Measurements from ENCODE around the gene PIM1. TPM values are rescaled to one million over a fixed set of nuclear protein-coding genes. Genes with fewer than 3 reads are reported as not detected.

PIM1 gene
- total and polyA plus RNA-seq, 9 of the 15 experiments (the other 6 are each of a cell fraction or from before 2014, with no cell fraction given) = 19.0 to 789 (median 212) TPM

DNA sequence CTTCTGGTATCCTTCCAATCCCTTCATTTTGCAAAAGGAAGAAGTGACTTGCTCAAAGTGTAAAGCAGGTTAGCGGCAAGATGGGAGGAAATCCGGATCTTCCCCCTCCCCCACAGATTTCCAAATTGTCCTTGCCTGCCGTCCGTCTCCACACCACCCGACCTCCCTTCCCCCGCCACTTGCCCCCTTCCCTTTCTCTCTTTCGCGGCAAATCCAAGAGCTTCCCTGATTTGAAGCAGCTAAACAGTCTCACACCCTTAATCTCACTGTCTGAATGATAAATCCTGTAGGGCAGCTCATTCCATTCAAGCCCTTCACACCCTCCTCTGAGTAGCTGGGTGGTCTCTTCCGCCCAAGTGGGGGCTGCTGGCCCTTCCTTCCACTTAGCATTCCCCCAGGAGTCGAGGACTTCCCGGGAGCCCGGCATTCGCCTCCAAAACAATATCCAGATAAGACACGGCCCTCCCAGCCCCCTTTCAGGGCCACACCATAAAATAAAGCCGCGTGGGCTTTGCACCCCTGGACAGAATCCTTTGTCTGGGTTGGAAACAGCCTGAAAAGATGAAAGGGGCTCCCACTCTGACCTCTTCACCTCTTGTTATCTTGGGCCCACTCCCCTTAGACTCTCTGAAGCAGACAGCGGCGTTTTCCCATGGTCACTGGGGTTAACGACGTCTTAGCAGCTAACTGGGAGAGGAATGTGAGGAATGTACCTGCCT lies 44.0 kb upstream of the PIM1 start (continued):
- 0 out of 4 replicates have a peak, but pooled peaks of 1 of the 2 experiments have one; percentile 5 for TF ChIP-seq HDAC1 (IDR thresholded peaks at IDR 0.05)
- peak; percentile 62; the same call in 1 of the 2 replicates for TF ChIP-seq ZBTB33 (CRISPR knock-in tag; IDR thresholded peaks at IDR 0.05)
- TF ChIP-seq ZFX (CRISPR knock-in tag; IDR thresholded peaks at IDR 0.05) = peak; percentile 33; the same call in 1 of the 2 replicates
- 0 out of 2 replicates have a peak, but pooled peaks have one; percentile 0 for TF ChIP-seq SPI1 (IDR thresholded peaks at IDR 0.05; ENCODE audit: borderline replicate concordance, low read depth, low read length)
- peak; percentile 39; the same call in 1 of the 2 replicates for TF ChIP-seq CTBP1 (IDR thresholded peaks at IDR 0.05; ENCODE audit: borderline replicate concordance)
- TF ChIP-seq ZNF766 (CRISPR knock-in tag; conservative IDR thresholded peaks at IDR 0.05) = 0 out of 2 replicates have a peak, but pooled peaks have one; percentile 18
- TF ChIP-seq ZBTB7A (IDR thresholded peaks at IDR 0.05; ENCODE audit: borderline replicate concordance, control insufficient read depth, low read depth, low read length) = 0 out of 2 replicates have a peak, but pooled peaks have one; percentile 10
- TF ChIP-seq BHLHE40 (IDR thresholded peaks at IDR 0.05; ENCODE audit: low read length) = 0 out of 2 replicates have a peak, but pooled peaks have one; percentile 16
- TF ChIP-seq, protein P1, sequence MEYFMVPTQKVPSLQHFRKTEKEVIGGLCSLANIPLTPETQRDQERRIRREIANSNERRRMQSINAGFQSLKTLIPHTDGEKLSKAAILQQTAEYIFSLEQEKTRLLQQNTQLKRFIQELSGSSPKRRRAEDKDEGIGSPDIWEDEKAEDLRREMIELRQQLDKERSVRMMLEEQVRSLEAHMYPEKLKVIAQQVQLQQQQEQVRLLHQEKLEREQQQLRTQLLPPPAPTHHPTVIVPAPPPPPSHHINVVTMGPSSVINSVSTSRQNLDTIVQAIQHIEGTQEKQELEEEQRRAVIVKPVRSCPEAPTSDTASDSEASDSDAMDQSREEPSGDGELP (CRISPR knock-in tag; IDR thresholded peaks at IDR 0.05; ENCODE audit: borderline replicate concordance) = no peak
- TF ChIP-seq KDM1A (IDR thresholded peaks at IDR 0.05) = peak in 1 of 2 experiments; percentile 27; a peak in 1 of 4 replicates
- 0 out of 2 replicates have a peak, but pooled peaks have one; percentile 48 for TF ChIP-seq ZNF76 (CRISPR knock-in tag; IDR thresholded peaks at IDR 0.05; ENCODE audit: borderline replicate concordance)
- 0 out of 2 replicates have a peak, but pooled peaks have one; percentile 27 for TF ChIP-seq L3MBTL2 (IDR thresholded peaks at IDR 0.05)
- TF ChIP-seq NFXL1 (CRISPR knock-in tag; IDR thresholded peaks at IDR 0.05) = 0 out of 2 replicates have a peak, but pooled peaks have one; percentile 37
- TF ChIP-seq PBX2 (CRISPR knock-in tag; IDR thresholded peaks at IDR 0.05; ENCODE audit: low read depth) = no peak
- no peak for TF ChIP-seq PBX2 (tag; conservative IDR thresholded peaks at IDR 0.05; ENCODE audit: low read depth)
- TF ChIP-seq ZNF583 (CRISPR knock-in tag; IDR thresholded peaks at IDR 0.05) = 0 out of 2 replicates have a peak, but pooled peaks have one; percentile 15
- TF ChIP-seq CBFA2T3 (IDR thresholded peaks at IDR 0.05) = 0 out of 2 replicates have a peak, but pooled peaks have one; percentile 4
- peak; percentile 10 for TF ChIP-seq BRD9 (IDR thresholded peaks at IDR 0.05; ENCODE audit: low read depth, partially characterized antibody)
- TF ChIP-seq, protein P2, sequence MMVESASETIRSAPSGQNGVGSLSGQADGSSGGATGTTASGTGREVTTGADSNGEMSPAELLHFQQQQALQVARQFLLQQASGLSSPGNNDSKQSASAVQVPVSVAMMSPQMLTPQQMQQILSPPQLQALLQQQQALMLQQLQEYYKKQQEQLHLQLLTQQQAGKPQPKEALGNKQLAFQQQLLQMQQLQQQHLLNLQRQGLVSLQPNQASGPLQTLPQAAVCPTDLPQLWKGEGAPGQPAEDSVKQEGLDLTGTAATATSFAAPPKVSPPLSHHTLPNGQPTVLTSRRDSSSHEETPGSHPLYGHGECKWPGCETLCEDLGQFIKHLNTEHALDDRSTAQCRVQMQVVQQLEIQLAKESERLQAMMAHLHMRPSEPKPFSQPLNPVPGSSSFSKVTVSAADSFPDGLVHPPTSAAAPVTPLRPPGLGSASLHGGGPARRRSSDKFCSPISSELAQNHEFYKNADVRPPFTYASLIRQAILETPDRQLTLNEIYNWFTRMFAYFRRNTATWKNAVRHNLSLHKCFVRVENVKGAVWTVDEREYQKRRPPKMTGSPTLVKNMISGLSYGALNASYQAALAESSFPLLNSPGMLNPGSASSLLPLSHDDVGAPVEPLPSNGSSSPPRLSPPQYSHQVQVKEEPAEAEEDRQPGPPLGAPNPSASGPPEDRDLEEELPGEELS (CRISPR knock-in tag; IDR thresholded peaks at IDR 0.05; ENCODE audit: borderline replicate concordance) = no peak
- TF ChIP-seq PHF21A (IDR thresholded peaks at IDR 0.05; ENCODE audit: borderline replicate concordance, low read depth) = peak; percentile 26; the same call in 1 of the 2 replicates
